Stomach (tissue), 4 donors: Measurements from ENCODE around the gene ZFHX2.

Source experiments
- POLR2AphosphoS5 ChIP-seq, 3 donors: sonication (generic); formaldehyde crosslinking; IDR thresholded peaks; one replicate each; pipeline ENCODE4 v1.6.1; 2016; ENCODE audit warnings: antibody characterized with exemption in 3 of 3
- TF ChIP-seq, protein P1 (sequence below), 7 experiments: fragments of 450-650 bp in 4 of 7; fragments of 200-600 bp in 3 of 7; sonication (generic) in 3 of 7; IDR thresholded peaks; one replicate each; pipeline ENCODE4 v1.5.1; 2016 to 2019; ENCODE audit warnings: antibody characterized with exemption in 7 of 7, control low read depth in 2 of 7, mild to moderate bottlenecking in 1 of 7

DNA sequence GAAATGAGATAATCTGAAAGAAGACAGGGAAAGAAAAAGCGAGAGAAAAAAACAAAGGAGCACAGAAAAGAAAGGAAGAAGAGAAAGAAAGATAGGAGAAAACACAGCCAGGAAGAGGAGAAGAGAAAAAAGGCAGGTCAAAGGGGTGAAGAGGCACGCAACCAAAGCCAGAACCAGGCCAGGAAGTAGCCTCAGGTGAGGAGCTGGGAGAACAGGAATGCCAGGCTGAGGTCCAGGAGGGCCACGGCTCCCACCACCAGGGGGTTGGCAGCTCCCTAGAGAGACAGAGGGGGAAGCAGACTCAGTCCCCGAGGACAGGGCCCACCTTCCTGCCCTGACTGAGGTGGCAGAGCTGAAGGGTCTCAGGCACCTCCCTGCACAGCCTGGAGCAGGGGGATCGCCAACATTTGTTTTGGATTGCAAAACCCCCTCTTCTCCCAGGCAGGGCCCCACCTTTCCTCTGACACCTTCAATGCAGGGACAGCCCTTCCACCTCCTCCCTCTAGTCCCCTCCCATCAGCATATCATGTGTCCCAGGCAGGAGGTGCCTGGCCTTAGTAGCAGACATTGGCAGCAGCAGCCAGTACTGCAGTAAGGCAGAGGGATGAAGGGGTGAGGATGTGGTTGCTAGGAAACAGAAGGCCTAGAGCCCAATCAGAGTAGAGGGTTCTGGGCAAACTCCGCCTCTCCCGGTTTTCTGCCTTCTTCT, 18.0 kb upstream of the ZFHX2 start:
- TF ChIP-seq, protein P1, sequence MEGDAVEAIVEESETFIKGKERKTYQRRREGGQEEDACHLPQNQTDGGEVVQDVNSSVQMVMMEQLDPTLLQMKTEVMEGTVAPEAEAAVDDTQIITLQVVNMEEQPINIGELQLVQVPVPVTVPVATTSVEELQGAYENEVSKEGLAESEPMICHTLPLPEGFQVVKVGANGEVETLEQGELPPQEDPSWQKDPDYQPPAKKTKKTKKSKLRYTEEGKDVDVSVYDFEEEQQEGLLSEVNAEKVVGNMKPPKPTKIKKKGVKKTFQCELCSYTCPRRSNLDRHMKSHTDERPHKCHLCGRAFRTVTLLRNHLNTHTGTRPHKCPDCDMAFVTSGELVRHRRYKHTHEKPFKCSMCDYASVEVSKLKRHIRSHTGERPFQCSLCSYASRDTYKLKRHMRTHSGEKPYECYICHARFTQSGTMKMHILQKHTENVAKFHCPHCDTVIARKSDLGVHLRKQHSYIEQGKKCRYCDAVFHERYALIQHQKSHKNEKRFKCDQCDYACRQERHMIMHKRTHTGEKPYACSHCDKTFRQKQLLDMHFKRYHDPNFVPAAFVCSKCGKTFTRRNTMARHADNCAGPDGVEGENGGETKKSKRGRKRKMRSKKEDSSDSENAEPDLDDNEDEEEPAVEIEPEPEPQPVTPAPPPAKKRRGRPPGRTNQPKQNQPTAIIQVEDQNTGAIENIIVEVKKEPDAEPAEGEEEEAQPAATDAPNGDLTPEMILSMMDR (IDR thresholded peaks at IDR 0.05), result no peak
- TF ChIP-seq POLR2AphosphoS5 (IDR thresholded peaks at IDR 0.05), result no peak
